GM04504 (cell line): Measurements from ENCODE around the gene ASB15.
A peak's percentile ranks its signal among the peaks of the same experiment; 100 is the strongest.
"Not testable (repeated sequence)": the region's sequence is repeated elsewhere in the genome, so short reads cannot be mapped to it uniquely, and the experiment has no call there.

ENCODE experiments used
- DNase-seq: peaks from one replicate; pipeline ENCODE4 v3.0.0-alpha.2; 2012; ENCODE audit warnings: low read depth

Gene ASB15

DNA sequence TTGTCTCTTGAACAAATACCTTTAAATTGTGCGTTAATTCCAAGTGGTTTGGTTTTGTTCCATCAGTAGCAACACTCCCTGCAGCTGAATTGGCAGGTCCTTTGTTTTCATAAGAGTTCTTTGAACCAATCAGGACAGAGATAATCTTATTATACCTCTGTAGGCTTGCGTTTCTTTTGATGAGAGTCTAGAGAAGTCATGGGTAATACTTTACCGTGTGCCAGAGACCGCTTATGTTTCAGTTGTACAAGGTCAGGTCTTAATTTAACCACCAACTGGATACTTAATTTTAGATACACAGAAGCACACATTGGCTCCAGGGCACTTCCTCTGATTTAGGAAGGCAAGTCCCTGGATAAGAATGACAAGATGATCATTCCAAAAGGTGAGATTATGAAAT lies at the start of gene ASB15:
Gene ASB15 (plus strand): TSS at position 292 of the 400 bp plus-strand sequence. CDS start 12,682 bp downstream, outside the sequence.
- DNase-seq = no peak

DNA sequence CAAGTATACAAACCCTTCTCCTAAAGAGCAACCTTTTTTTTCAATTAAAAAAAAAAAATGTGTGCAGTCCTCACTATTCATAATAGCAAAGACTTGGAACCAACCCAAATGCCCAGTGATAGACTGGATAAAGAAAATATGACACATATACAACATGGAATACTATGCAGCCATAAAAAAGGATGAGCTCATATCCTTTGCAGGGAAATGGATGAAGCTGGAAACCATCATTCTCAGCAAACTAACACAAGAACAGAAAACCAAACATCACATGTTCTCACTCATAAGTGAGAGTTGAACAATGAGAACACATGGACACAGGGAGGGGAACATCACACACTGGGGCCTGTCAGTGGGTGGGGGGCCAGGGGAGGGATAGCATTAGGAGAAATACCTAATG lies 49.5 kb upstream of the ASB15 start:
- not testable (repeated sequence) for DNase-seq

DNA sequence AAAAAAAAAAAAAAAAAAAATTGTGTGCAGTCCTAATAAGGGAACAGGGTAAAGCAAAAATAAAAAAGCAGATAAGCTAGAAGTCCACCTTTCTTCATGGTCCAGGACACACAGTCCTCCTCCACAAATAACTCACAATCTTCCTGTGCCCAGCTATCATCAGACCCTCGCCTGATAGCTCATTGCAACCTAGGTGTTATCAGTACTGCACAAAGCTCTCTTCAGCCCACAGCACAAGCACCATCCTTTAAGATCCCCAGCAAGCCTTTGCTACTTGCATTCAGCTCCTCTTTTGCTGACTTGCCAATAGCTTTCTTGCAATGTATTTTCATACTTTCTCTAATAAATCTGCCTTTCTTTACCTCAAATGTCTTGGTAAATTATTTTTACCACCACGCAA lies 49.0 kb upstream of the ASB15 start:
- DNase-seq = no peak

DNA sequence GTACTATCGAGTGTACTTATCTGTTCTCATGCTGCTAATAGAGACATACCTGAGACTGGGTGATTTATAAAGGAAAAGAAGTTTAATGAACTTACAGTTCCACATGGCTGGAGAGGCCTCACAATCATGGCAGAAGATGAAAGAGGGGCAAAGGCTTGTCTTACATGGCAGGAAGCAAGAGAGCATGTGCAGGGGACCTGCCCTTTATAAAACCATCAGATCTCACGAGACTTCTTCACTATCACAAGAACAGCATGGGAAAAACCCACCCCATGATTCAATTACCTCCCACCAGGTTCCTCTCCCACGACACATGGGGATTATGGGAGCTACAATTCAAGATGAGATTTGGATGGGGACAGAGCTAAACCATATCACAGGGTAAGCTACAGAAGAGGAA lies 48.5 kb upstream of the ASB15 start:
- DNase-seq = no peak

DNA sequence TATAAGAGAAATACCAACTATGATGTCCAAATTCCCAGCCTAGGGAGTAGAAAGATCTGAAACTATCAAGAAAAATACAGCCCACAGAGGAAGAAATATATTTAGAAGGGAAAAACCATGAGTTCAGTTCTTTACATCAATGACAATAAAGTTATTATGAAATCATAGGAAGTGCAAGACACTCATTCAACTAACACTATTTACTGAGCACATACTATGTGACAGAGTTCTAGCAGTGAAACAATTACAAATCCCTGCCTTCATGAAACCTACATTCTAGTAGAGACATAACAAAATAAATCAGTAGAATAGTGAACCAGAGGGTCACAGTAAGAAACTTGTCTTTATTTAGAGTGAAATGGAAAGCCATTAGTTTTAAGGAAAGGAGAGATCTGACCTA lies 46.1 kb upstream of the ASB15 start:
- DNase-seq = no peak

DNA sequence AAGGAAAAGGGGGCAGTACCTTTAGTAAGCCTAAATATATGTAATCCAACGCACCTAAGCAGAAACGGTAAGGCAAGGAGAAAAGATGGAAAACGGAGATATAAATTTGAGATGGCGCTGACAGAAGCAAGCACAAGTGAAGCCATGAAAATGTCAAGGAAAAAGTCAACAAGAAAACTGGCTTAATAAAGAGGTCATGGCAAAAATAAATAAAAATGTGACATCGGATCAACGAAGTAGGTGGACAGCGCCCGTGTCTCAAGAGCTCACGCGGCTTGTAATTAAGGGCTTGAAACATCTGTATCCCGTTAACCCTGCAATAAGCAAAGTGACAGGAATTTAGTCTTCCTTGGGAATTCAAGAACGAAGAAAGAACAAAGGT lies 44.6 kb upstream of the ASB15 start:
- no peak for DNase-seq

DNA sequence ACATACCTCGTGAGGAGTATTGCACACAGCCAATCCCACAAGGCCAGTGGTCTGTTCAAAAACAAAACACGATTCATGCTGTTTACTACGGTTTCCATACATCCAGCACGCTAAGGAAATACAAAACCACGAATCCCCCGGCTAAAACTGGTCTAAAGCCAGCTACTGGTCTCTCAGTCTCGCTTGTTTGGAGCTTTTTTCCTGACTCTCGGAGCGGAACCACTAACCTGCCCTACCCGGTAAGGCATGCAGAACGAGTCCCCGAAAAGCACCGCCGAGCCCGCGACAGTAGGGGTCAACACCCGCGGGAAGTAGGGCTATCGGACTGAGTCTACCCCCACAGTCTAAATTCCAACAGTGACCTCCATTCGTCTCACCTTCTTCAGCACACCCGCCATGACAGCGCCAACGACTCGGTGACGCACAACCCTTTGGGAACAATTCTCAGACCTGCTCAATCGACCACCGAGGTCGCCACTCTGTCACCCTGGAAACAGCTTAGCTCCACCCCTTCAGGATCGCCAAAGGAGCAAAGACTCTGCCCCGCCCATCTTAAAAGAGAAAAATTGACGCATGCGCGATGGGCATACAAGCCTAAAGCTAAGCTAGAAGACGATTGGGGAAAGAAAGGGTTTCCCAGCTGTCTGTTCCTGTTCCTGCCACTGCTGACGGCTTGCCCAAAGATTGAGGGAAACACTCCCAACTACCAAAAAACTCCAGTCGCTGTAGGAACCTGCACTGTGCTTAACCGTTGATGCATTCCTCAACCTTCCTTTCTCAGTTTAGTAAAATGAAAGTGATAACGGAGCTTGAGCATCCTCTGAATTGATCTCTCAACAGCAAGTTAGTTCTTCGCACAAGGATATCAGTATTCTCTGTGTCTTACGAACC lies 44.0 kb upstream of the ASB15 start, which contains the start of gene NDUFA5:
Gene NDUFA5 (minus strand): TSS at position 421 of the 891 bp plus-strand sequence. CDS start 23 bp downstream, at position 398.
- DNase-seq = peak; percentile 98

DNA sequence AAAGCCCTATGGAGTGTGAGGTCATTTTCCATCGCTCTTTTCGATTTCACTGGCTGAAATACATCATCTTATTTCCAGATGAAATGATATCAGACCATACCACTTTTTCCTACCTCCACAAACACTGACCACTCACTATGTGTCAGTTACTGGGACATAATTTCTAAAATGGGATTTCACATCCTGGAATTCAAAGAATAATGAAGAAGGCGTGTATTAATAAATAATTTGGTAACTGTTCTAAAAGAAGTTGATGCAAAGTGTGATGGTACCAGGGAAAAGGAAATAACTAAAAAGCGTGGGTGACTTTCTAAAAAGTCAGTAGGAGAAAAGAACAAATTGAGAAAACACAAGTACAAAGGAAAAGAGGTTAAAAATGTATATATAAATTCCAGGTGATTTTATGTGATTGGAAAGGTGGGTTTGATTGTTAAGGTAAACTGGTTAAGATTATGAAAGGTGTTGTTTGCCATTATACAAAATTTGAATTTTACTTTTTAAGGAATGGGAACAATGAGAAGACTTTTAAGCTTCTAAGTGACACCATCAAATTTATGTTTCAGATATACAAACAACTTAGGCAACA lies 43.2 kb upstream of the ASB15 start:
- no peak for DNase-seq

DNA sequence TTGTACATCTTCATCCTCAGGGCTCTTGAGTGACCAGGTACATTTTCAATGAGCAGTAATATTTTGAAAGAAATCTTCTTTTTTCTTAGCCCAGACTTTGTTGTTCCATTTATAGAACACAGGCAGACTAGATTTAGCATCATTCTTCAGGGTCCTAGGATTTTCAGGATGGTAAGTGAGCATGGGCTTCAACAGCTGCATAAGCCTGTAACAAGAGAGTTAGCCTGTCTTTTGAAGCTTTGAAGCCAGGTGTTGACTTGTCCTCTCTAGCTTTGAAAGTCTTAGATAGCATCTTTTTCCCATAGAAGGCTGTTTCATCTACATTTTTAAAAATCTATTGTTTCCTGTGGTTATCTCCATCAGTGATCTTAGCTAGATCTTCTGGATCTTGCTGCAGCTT lies 39.5 kb upstream of the ASB15 start:
- DNase-seq = no peak

DNA sequence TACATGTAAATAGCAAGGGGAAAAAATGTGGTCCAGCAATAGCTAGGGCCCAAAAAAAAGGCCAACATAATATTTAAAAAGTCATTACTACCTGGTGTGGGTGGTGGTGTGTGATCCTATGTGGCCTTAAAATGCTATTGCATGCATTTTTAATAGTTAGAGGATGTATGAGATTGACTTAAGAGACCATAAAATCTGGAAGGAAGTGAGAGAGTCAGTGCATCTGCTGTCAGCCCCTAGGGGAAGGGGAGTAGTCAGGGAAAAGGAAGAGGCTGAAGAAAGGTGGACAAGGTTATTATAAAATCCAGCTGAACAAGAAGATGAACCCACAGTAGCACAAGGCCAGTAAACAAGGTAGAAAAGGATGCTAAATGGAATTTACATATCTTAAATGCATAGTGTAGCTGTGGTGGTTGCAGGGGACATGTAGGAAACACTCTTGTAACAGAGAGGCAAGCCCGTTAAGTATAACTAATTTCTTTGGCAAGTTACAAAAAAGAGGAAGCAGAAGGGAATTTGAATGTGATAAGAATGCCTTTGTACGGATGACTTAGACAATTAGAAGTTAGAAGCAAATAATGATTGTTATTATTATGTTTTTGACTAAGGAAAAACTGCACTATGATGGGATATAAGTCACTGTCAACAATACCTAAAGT lies 32.1 kb upstream of the ASB15 start:
- no peak for DNase-seq

DNA sequence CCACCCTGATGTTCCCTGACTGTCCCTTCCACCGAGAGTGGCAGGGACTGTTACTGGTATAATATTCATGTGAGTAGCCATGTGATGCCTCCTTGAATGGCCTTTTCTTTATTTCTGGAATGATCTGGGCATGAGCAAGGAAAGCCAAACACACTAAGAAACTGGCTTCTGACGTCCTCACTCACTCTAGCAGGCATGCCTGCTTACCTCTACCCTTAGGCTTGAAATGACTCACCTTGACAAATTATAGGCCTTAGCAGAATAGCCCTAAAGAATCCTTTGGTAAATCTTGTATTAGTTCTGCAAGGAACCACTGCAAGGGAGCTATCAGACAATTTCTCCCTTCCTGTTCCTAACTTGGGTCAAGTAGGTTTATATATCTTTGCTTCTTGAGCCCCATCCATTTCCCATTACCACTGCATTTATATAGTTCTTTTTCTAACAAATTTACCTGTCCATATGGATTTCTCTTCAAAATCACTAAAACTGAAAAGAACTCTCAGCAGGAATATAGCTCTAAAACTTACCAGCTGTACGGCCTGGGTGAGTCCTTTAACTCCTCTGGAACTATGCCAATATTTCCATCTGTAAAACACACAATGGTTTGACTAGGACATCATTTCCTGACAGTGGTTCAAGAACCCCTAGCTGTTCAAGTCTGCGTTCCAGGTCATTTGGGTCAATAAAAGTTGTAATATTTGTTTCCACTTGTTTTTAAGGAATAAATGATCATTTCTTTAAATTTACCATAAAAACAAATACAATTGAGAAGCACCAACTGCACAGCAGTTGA lies 31.0 kb upstream of the ASB15 start:
- DNase-seq = no peak

DNA sequence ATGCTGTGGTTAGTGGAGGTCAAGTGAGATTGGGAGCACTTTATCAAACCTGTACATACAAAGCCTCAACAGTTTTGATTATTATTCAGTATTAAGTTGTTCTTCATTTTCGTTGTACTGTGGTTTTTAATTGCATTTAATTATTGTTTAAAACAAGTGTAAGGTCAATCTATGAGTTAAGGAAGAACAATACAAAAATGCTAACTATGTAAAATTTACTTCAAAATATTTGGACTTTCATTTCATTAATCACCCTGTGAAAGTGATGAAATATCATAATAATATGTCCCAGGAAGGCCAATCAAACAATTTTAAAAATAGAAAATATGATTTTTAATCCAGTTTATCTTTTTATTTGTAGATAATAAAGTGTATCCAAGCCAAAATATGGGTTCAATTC lies 30.4 kb upstream of the ASB15 start:
- no peak for DNase-seq

DNA sequence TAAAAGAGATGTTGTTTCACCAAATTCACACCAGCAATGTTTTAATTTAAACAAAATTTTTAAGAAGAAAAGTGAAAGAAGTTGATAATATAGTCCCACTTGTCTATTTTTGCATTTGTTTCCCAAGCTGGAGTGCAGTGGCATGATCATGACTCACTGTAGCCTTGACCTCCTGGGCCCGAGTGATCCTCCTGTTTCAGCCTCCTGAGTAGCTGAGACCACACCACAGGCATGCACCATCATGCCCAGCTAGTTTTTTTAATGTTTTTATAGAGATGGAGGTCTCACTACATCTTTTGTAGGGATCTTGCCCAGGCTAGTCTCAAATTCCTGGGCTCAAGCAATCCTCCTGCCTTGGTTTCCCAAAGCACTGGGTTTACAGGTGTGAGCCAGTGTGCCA lies 29.9 kb upstream of the ASB15 start:
- no peak for DNase-seq

DNA sequence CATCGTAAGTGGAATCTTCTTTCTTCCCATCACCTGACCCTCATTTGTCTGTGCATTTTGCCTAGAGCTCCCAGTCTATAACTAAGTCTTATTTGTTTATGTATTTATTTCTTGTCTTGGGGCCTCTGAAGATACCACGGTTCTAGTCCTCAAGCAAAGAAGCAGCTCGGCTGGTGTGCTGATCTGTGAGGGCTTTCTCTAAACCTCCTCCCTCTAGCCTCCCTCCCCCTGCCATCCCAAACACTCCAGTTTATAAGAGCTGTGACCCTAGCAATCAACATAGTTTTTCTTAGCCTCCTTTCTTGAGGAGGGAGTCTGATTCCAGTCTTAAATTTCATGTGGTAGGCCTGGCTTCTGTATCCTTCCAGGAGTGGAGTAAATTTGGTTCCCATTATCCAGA lies 28.3 kb upstream of the ASB15 start:
- no peak for DNase-seq

DNA sequence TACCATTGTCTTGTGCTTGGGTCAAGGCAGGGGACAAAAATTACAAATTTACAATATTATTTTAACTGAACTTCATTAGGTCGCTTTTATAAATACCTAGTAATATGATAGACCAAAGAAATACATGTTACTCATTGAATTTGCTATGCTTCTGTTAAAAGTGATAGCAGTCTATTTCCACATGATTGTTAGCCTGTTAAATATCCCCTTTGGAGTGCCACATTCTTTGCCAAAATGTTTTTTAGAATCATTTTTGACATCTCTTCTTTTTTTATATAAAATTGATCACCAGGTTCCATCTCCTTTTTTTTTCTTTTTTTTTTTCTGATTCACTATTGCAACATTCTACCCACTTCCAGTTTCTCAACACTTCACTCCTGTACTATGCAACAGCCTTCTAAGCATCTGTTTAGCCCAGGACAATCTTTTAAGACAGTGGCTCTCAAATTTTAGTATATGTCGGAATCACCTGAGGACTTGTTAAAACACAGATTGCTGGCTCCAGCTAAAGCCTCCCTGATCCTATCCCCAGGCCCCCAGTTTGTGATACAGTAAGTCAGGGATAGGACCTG lies 27.6 kb upstream of the ASB15 start:
- no peak for DNase-seq

DNA sequence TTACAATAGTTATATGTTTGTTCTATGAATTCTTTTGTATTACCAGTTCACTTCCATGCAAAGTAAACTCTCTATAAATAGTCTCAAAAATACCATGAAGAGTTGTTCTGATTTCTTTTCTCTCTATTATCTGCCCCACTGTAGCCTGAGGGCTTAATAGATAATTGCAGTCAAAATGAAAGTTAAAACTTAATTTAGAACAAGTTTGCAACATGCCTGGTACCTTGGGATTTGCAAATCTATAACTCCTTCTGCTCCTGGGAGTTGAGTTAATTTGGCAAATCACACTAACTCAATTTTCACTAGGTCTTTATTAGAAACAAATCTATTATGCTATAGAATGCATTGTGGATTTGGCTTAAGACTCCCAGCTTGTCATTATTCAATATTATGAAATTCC lies 22.2 kb upstream of the ASB15 start:
- no peak for DNase-seq

DNA sequence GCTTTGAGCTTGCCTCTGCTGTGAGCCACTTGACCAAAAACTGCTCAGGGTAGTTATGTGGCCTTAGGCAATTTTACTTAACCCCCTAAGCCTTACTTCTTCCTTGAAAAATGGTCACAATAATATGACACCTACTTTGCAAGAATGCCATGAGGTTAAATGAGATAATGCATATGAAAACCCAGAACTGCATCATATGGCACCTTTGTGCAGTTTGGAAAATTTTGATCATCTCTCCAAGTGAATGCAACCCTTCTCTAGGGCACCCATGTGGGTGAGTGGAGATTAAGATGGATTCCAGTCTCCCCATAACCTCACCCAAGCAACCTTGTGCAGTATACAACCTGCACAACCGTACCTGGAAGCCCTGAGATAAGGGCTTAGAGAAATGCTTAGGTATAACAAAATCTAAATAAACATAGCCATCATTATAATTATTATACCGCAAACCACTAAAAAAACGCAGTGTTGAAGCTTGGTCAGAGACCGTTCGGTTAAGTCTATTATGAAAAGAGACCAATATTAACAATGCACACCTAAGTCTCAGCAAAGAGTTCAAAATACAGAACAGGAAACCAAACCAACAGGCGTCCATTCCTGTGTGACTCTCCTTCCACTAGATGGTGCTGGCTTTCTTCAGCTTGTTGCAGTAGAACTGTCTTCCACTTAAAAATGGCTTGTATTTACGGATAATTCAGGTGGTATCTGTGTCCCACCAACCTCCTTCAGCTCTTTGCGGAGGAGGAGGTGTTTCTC lies 21.0 kb upstream of the ASB15 start:
- DNase-seq = no peak

DNA sequence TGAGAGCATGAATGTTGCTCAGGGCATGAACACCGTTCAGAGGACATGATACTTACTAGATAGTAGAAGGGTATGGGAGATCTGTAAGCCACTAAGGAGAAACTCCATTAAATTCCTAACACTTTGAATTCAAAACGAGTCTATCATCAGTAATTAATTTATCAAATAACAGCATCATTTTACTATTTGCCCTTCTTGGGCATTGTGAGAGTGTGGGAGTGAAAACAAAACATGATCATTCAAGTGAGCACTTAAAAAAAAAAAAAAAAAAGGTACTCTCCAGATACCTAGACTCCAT lies 20.5 kb upstream of the ASB15 start:
- no peak for DNase-seq

DNA sequence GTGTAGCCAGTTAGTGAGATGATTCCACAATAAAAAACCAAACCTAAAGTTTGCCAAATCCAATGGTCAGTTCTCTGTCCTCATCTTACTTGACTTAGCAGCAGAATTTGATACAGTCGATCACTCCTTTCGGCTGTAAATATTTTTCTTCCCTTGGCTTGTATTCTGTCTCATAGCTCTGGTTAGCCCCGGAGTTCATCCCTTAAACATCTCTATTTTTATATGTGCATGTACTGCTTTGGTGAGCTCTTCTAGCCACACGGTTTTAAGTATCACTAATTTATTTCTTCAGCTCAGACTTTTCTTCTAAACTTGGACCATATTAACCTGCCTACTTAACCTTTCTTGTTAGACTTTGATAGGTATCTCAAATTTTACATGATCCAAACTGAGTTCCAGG lies 17.8 kb upstream of the ASB15 start:
- no peak for DNase-seq

DNA sequence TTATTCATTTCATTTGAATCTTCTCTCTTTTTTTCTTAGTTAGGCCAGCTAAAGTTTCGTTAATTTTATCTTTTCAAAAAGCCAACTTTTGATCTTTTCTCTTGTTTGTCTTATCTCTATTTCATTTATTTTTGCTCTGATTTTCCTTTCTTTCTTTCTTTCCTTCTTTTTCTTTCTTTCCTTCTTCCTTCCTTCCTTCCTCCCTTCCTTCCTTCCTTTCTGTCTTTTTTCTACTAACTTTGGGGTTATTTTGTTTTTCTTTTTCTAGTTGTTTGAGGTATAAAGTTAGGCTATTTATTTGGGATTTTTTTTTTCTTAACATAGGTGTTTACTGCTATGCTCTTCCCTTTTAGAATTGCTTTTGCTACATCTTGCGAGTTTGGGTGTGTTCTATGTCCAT lies 13.2 kb upstream of the ASB15 start:
- no peak for DNase-seq

DNA sequence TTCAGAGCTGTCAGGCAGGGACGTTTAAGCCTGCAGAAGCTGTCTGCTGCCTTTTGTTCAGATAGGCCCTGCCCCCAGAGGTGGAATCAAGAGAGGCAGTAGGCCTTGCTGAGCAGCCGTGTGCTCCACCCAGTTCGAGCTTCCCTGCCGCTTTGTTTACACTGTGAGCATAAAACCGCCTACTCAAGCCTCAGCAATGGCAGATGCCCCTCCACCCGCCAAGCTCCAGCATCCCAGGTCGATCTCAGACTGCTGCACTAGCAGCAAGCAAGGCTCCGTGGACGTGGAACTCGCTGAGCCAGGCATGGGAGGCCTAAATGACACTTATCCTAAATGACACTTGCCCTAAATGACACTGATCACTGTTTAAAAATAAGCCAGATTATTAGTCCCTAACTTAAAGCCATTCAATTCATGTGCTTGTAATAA lies 6.8 kb upstream of the ASB15 start:
- no peak for DNase-seq
